HCT116 (cell line): ENCODE results near the gene SRSF5. TPM values are rescaled to one million over a fixed set of nuclear protein-coding genes. Genes with fewer than 3 reads are reported as not detected.

Source experiments
- ATAC-seq: fragments of 200-7000 bp; cut with Tn5 transposase; 2 replicates; pipeline ENCODE4 v1.9.1; 2020; ENCODE audit warnings: mild to moderate bottlenecking, moderate library complexity
- BruUV-seq: library from RNA; stranded (reverse); fragments of 400-500 nt; replicated peaks from 2 replicates; lab custom pipeline; 2021; lab: Mats Ljungman, UMichigan
- CTCF ChIA-PET: fragments of 300-600 bp; sonication (Branson Sonifier 250); formaldehyde crosslinking; loops from one replicate; lab custom pipeline; 2021; ENCODE audit warnings: antibody characterized with exemption; lab: Charles Lee
- POLR2A ChIA-PET: fragments of 300-600, 350-600 bp; sonication (Branson Sonifier 250); formaldehyde crosslinking; loops from one replicate; lab custom pipeline; 2021; ENCODE audit warnings: antibody characterized with exemption; lab: Charles Lee
- RAD21 ChIA-PET, 2 experiments: fragments of 300-600 bp; sonication (Branson Sonifier 250); formaldehyde crosslinking; loops; one replicate each; lab custom pipeline; 2023; ENCODE audit warnings: low total read pairs in 2 of 2; ENCODE audit not compliant: uncharacterized antibody in 2 of 2, unreplicated experiment in 2 of 2, low non-redundant PET in 1 of 2; lab: Charles Lee
- DNase-seq: peaks from one replicate; pipeline ENCODE4 v3.0.0-alpha.2; 2010; ENCODE audit warnings: low read depth, low spot score
- H2AFZ ChIP-seq: fragments of 200-600 bp; shearing (Covaris generic), sonication (generic); 2 replicates; pipeline ENCODE4 v1.6.1; 2017; ENCODE audit warnings: low read depth, mixed run types, mixed read lengths, antibody characterized with exemption, low read length; ENCODE audit not compliant: poor library complexity, severe bottlenecking
- H3K27ac ChIP-seq: 2 replicates; pipeline ENCODE4 v1.5.1; 2012; ENCODE audit warnings: low read depth, low read length
- H3K27me3 ChIP-seq: fragments of 200-600 bp; sonication (generic); 2 replicates; pipeline ENCODE4 v1.6.1; 2016; ENCODE audit warnings: mixed run types, low read length, mixed read lengths; ENCODE audit not compliant: insufficient read depth
- H3K36me3 ChIP-seq, 2 experiments: fragments of 200-500 bp in 1 of 2; fragments of 200-600 bp in 1 of 2; sonication (Bioruptor generic) in 1 of 2; sonication (generic) in 1 of 2; 2 replicates each; pipeline versions ENCODE4 v1.5.1 to v1.6.1; 2014 to 2016; ENCODE audit warnings: low read length in 2 of 2, inconsistent platforms in 1 of 2, mixed read lengths in 1 of 2, mixed run types in 1 of 2; ENCODE audit not compliant: insufficient read depth in 2 of 2, control insufficient read depth in 1 of 2
- H3K4me1 ChIP-seq, 2 experiments: fragments of 200-600 bp in 1 of 2; sonication (generic) in 1 of 2; 2 replicates each; pipeline versions ENCODE4 v1.5.1 to v1.6.1; 2012 to 2017; ENCODE audit warnings: low read length in 2 of 2, inconsistent platforms in 1 of 2, mild to moderate bottlenecking in 1 of 2, mixed read lengths in 1 of 2, mixed run types in 1 of 2, moderate library complexity in 1 of 2; ENCODE audit not compliant: insufficient read depth in 2 of 2, control insufficient read depth in 1 of 2
- H3K4me2 ChIP-seq: fragments of 200-600 bp; sonication (generic); 2 replicates; pipeline ENCODE4 v1.6.1; 2017; ENCODE audit warnings: mixed run types, low read length, mixed read lengths
- H3K4me3 ChIP-seq, 2 experiments: fragments of 200-600 bp in 1 of 2; sonication (generic) in 1 of 2; replicated peaks in 1 of 2; 2 replicates each; pipeline ENCODE4 v1.5.1; 2011 to 2016; ENCODE audit warnings: low read length in 2 of 2, control low read depth in 1 of 2, low read depth in 1 of 2, mild to moderate bottlenecking in 1 of 2, mixed read lengths in 1 of 2, mixed run types in 1 of 2
- H3K79me2 ChIP-seq: fragments of 200-600 bp; sonication (generic); 2 replicates; pipeline ENCODE4 v1.6.1; 2017; ENCODE audit warnings: mild to moderate bottlenecking, mixed run types, low read length, moderate library complexity, mixed read lengths; ENCODE audit not compliant: insufficient read depth
- H3K9ac ChIP-seq: fragments of 200-600 bp; sonication (generic); 2 replicates; pipeline ENCODE4 v1.6.1; 2016; ENCODE audit warnings: low read length, mixed read lengths
- H3K9me2 ChIP-seq: fragments of 200-600 bp; sonication (generic), shearing (Covaris generic); 2 replicates; pipeline ENCODE4 v1.6.1; 2017; ENCODE audit warnings: mixed run types, mild to moderate bottlenecking, moderate library complexity; ENCODE audit not compliant: insufficient read depth
- H3K9me3 ChIP-seq, 2 experiments: fragments of 200-500 bp in 1 of 2; fragments of 200-600 bp in 1 of 2; sonication (Bioruptor generic) in 1 of 2; sonication (generic) in 1 of 2; 2 replicates each; pipeline ENCODE4 v1.6.1; 2014 to 2017; ENCODE audit warnings: low read length in 2 of 2, mixed read lengths in 2 of 2, inconsistent platforms in 1 of 2, low read depth in 1 of 2, mild to moderate bottlenecking in 1 of 2, mixed run types in 1 of 2, moderate library complexity in 1 of 2; ENCODE audit not compliant: control insufficient read depth in 1 of 2, insufficient read depth in 1 of 2
- H4K20me1 ChIP-seq: fragments of 200-600 bp; sonication (generic), shearing (Covaris generic); 2 replicates; pipeline ENCODE4 v1.6.1; 2017; ENCODE audit warnings: mixed run types, mild to moderate bottlenecking, moderate library complexity; ENCODE audit not compliant: insufficient read depth
- CBX3 ChIP-seq: IDR thresholded peaks from 2 replicates; pipeline ENCODE4 v1.6.1; 2012; ENCODE audit warnings: low read depth
- EGR1 ChIP-seq: IDR thresholded peaks from 2 replicates; pipeline ENCODE4 v1.6.1; 2012; ENCODE audit warnings: low read depth
- ELF1 ChIP-seq: IDR thresholded peaks from 2 replicates; pipeline ENCODE4 v1.6.1; 2012; ENCODE audit warnings: low read depth, borderline replicate concordance
- EZH2 ChIP-seq: fragments of 200-600 bp; sonication (generic); IDR thresholded peaks from 2 replicates; pipeline ENCODE4 v1.6.1; 2017; ENCODE audit warnings: antibody characterized with exemption, mixed run types
- EZH2phosphoT487 ChIP-seq: fragments of 200-600 bp; IDR thresholded peaks from 2 replicates; pipeline ENCODE4 v1.6.1; 2018; ENCODE audit warnings: antibody characterized with exemption, borderline replicate concordance
- FOSL1 ChIP-seq: IDR thresholded peaks from 2 replicates; pipeline ENCODE4 v1.6.1; 2012; ENCODE audit warnings: low read depth
- JUND ChIP-seq: IDR thresholded peaks from 2 replicates; pipeline ENCODE4 v1.6.1; 2012
- POLR2A ChIP-seq: IDR thresholded peaks from 2 replicates; pipeline ENCODE4 v1.7.0; 2011; ENCODE audit warnings: borderline replicate concordance; ENCODE audit not compliant: insufficient read depth, insufficient read length; ENCODE audit errors: extremely low read depth
- POLR2AphosphoS5 ChIP-seq: IDR thresholded peaks from 2 replicates; pipeline ENCODE4 v1.6.1; 2011; ENCODE audit warnings: mild to moderate bottlenecking, low read depth, low read length, moderate library complexity
- RAD21 ChIP-seq: IDR thresholded peaks from 2 replicates; pipeline ENCODE4 v1.6.1; 2012; ENCODE audit warnings: low read depth, mild to moderate bottlenecking
- SIN3A ChIP-seq: IDR thresholded peaks from 2 replicates; pipeline ENCODE4 v1.6.1; 2012; ENCODE audit warnings: low read depth
- SP1 ChIP-seq: IDR thresholded peaks from 2 replicates; pipeline ENCODE4 v1.6.1; 2012; ENCODE audit warnings: low read depth
- TCF7L2 ChIP-seq: IDR thresholded peaks from 2 replicates; pipeline ENCODE4 v1.7.0; 2011; ENCODE audit warnings: borderline replicate concordance, inconsistent platforms; ENCODE audit not compliant: insufficient read depth, insufficient read length; ENCODE audit errors: extremely low read depth
- YY1 ChIP-seq: IDR thresholded peaks from 2 replicates; pipeline ENCODE4 v1.6.1; 2011; ENCODE audit warnings: low read length, low read depth, moderate library complexity, mild to moderate bottlenecking; ENCODE audit not compliant: insufficient replicate concordance; ENCODE audit errors: extremely low read depth
- ZFX ChIP-seq: fragments of 450-650 bp; IDR thresholded peaks from 2 replicates; pipeline ENCODE4 v1.6.1; 2017
- ZNF274 ChIP-seq: fragments of 200-500 bp; sonication (Bioruptor generic); IDR thresholded peaks from 2 replicates; pipeline ENCODE4 v1.6.1; 2014; ENCODE audit warnings: mild to moderate bottlenecking, low read depth, low read length, inconsistent platforms
- intact Hi-C: fragments of 100-400 bp; cut with micrococcal nuclease; formaldehyde crosslinking; loops from 2 replicates; pipeline ENCODE4 v1.10.0; 2022
- total RNA-seq: library from RNA; stranded (reverse); gene quantifications from one replicate; pipeline ENCODE4 v1.2.1, GENCODE V29; 2021; ENCODE audit not compliant: unreplicated experiment
- TF ChIP-seq, protein P1 (sequence below), 3 experiments: fragments of 200-600 bp in 1 of 3; sonication (generic) in 1 of 3; IDR thresholded peaks in 2 of 3; conservative IDR thresholded peaks in 1 of 3; 2 replicates each; pipeline ENCODE4 v1.5.1; 2012 to 2017; ENCODE audit warnings: low read depth in 2 of 3, low read length in 2 of 3, antibody characterized with exemption in 1 of 3, borderline replicate concordance in 1 of 3, control low read depth in 1 of 3, mild to moderate bottlenecking in 1 of 3, mixed read lengths in 1 of 3, mixed run types in 1 of 3, moderate library complexity in 1 of 3; ENCODE audit not compliant: insufficient read depth in 1 of 3
- TF ChIP-seq, protein P2 (sequence below): IDR thresholded peaks from 2 replicates; pipeline ENCODE4 v1.6.1; 2012; ENCODE audit warnings: low read depth
- TF ChIP-seq, protein P3 (sequence below): IDR thresholded peaks from 2 replicates; pipeline ENCODE4 v1.6.1; 2012
- TF ChIP-seq, protein P4 (sequence below): IDR thresholded peaks from 2 replicates; pipeline ENCODE4 v1.6.1; 2012

Gene SRSF5
- total RNA-seq, 1 experiment from 2014 or later, result 258 TPM

DNA sequence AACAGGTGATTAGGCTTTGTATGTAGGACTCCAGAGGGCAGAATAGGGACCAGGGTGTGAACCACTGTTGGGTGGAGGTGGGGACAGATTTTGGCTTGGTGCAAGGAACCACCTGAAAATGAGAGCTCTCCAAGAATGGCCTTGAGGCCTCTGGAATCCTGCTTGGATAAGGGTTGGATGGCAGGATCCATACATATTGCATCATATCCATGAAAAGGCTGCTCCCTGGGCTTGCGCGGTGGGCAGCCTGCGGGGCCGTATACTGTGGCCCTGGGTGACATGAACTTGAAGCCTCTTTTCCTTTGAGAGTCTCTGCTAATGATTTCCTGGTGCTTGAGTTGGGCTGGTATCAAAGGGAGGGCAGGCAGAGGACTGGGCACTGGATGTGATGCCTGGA lies 31.4 kb downstream of the SRSF5 start:
- no peaks in the 10 kb centered on the region for H4K20me1 ChIP-seq
- ATAC-seq (no peak), DNase-seq (no peak)
- no peaks in the 10 kb centered on the region for H3K36me3 ChIP-seq
- intact Hi-C loops, result no loop called here
- no peak overlapping the region for H3K4me3 ChIP-seq
- no peaks in the 10 kb centered on the region for H3K4me1 ChIP-seq
- ChIA-PET RAD21 (no interaction called here), POLR2A (no interaction called here), CTCF (no interaction called here)
- no peaks in the 10 kb centered on the region for H3K9me3 ChIP-seq
- H3K9ac ChIP-seq, result no peak overlapping the region
- no peaks in the 10 kb centered on the region for H3K79me2 ChIP-seq
- no peak overlapping the region for H3K4me2 ChIP-seq
- no peaks in the 10 kb centered on the region for H3K9me2 ChIP-seq
- no peak overlapping the region for H2AFZ ChIP-seq
- no peak overlapping the region for H3K27ac ChIP-seq
- 0 out of 2 replicates have a peak, but pooled peaks cover 4% of the 10 kb centered on the region for H3K27me3 ChIP-seq
- TF ChIP-seq POLR2AphosphoS5 (no peak), POLR2A (no peak), YY1 (no peak), ELF1 (no peak), EGR1 (no peak), ZFX (no peak), RAD21 (no peak), EZH2phosphoT487 (no peak), ZNF274 (no peak), SP1 (no peak), CBX3 (no peak), JUND (no peak), SIN3A (no peak), TCF7L2 (no peak), EZH2 (no peak), FOSL1 (no peak)
- TF ChIP-seq, protein P1, sequence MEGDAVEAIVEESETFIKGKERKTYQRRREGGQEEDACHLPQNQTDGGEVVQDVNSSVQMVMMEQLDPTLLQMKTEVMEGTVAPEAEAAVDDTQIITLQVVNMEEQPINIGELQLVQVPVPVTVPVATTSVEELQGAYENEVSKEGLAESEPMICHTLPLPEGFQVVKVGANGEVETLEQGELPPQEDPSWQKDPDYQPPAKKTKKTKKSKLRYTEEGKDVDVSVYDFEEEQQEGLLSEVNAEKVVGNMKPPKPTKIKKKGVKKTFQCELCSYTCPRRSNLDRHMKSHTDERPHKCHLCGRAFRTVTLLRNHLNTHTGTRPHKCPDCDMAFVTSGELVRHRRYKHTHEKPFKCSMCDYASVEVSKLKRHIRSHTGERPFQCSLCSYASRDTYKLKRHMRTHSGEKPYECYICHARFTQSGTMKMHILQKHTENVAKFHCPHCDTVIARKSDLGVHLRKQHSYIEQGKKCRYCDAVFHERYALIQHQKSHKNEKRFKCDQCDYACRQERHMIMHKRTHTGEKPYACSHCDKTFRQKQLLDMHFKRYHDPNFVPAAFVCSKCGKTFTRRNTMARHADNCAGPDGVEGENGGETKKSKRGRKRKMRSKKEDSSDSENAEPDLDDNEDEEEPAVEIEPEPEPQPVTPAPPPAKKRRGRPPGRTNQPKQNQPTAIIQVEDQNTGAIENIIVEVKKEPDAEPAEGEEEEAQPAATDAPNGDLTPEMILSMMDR (IDR thresholded peaks at IDR 0.05 in 2 of 3, conservative IDR thresholded peaks at IDR 0.05 in 1 of 3; ENCODE audit: borderline replicate concordance in 1 of 3, insufficient read depth in 1 of 3, low read depth in 2 of 3, low read length in 2 of 3), result no peak
- TF ChIP-seq, protein P2, sequence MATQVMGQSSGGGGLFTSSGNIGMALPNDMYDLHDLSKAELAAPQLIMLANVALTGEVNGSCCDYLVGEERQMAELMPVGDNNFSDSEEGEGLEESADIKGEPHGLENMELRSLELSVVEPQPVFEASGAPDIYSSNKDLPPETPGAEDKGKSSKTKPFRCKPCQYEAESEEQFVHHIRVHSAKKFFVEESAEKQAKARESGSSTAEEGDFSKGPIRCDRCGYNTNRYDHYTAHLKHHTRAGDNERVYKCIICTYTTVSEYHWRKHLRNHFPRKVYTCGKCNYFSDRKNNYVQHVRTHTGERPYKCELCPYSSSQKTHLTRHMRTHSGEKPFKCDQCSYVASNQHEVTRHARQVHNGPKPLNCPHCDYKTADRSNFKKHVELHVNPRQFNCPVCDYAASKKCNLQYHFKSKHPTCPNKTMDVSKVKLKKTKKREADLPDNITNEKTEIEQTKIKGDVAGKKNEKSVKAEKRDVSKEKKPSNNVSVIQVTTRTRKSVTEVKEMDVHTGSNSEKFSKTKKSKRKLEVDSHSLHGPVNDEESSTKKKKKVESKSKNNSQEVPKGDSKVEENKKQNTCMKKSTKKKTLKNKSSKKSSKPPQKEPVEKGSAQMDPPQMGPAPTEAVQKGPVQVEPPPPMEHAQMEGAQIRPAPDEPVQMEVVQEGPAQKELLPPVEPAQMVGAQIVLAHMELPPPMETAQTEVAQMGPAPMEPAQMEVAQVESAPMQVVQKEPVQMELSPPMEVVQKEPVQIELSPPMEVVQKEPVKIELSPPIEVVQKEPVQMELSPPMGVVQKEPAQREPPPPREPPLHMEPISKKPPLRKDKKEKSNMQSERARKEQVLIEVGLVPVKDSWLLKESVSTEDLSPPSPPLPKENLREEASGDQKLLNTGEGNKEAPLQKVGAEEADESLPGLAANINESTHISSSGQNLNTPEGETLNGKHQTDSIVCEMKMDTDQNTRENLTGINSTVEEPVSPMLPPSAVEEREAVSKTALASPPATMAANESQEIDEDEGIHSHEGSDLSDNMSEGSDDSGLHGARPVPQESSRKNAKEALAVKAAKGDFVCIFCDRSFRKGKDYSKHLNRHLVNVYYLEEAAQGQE, result no peak
- TF ChIP-seq, protein P3, sequence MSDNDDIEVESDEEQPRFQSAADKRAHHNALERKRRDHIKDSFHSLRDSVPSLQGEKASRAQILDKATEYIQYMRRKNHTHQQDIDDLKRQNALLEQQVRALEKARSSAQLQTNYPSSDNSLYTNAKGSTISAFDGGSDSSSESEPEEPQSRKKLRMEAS, result no peak
- TF ChIP-seq, protein P4, sequence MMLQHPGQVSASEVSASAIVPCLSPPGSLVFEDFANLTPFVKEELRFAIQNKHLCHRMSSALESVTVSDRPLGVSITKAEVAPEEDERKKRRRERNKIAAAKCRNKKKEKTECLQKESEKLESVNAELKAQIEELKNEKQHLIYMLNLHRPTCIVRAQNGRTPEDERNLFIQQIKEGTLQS, result no peak
- BruUV-seq, result no TSS peak
